HCT116 (cell line): ENCODE results near the gene ALDH2. TPM values are rescaled to one million over a fixed set of nuclear protein-coding genes. Genes with fewer than 3 reads are reported as not detected.

Experiments used
- ATAC-seq: fragments of 200-7000 bp; cut with Tn5 transposase; 2 replicates; pipeline ENCODE4 v1.9.1; 2020; ENCODE audit warnings: mild to moderate bottlenecking, moderate library complexity
- BruUV-seq: library from RNA; stranded (reverse); fragments of 400-500 nt; replicated peaks from 2 replicates; lab custom pipeline; 2021; lab: Mats Ljungman, UMichigan
- CTCF ChIA-PET: fragments of 300-600 bp; sonication (Branson Sonifier 250); formaldehyde crosslinking; loops from one replicate; lab custom pipeline; 2021; ENCODE audit warnings: antibody characterized with exemption; lab: Charles Lee
- POLR2A ChIA-PET: fragments of 300-600, 350-600 bp; sonication (Branson Sonifier 250); formaldehyde crosslinking; loops from one replicate; lab custom pipeline; 2021; ENCODE audit warnings: antibody characterized with exemption; lab: Charles Lee
- RAD21 ChIA-PET, 2 experiments: fragments of 300-600 bp; sonication (Branson Sonifier 250); formaldehyde crosslinking; loops; one replicate each; lab custom pipeline; 2023; ENCODE audit warnings: low total read pairs in 2 of 2; ENCODE audit not compliant: uncharacterized antibody in 2 of 2, unreplicated experiment in 2 of 2, low non-redundant PET in 1 of 2; lab: Charles Lee
- DNase-seq: peaks from one replicate; pipeline ENCODE4 v3.0.0-alpha.2; 2010; ENCODE audit warnings: low read depth, low spot score
- H2AFZ ChIP-seq: fragments of 200-600 bp; shearing (Covaris generic), sonication (generic); 2 replicates; pipeline ENCODE4 v1.6.1; 2017; ENCODE audit warnings: low read depth, mixed run types, mixed read lengths, antibody characterized with exemption, low read length; ENCODE audit not compliant: poor library complexity, severe bottlenecking
- H3K27ac ChIP-seq: 2 replicates; pipeline ENCODE4 v1.5.1; 2012; ENCODE audit warnings: low read depth, low read length
- H3K27me3 ChIP-seq: fragments of 200-600 bp; sonication (generic); 2 replicates; pipeline ENCODE4 v1.6.1; 2016; ENCODE audit warnings: mixed run types, low read length, mixed read lengths; ENCODE audit not compliant: insufficient read depth
- H3K36me3 ChIP-seq, 2 experiments: fragments of 200-500 bp in 1 of 2; fragments of 200-600 bp in 1 of 2; sonication (Bioruptor generic) in 1 of 2; sonication (generic) in 1 of 2; 2 replicates each; pipeline versions ENCODE4 v1.5.1 to v1.6.1; 2014 to 2016; ENCODE audit warnings: low read length in 2 of 2, inconsistent platforms in 1 of 2, mixed read lengths in 1 of 2, mixed run types in 1 of 2; ENCODE audit not compliant: insufficient read depth in 2 of 2, control insufficient read depth in 1 of 2
- H3K4me1 ChIP-seq, 2 experiments: fragments of 200-600 bp in 1 of 2; sonication (generic) in 1 of 2; 2 replicates each; pipeline versions ENCODE4 v1.5.1 to v1.6.1; 2012 to 2017; ENCODE audit warnings: low read length in 2 of 2, inconsistent platforms in 1 of 2, mild to moderate bottlenecking in 1 of 2, mixed read lengths in 1 of 2, mixed run types in 1 of 2, moderate library complexity in 1 of 2; ENCODE audit not compliant: insufficient read depth in 2 of 2, control insufficient read depth in 1 of 2
- H3K4me2 ChIP-seq: fragments of 200-600 bp; sonication (generic); 2 replicates; pipeline ENCODE4 v1.6.1; 2017; ENCODE audit warnings: mixed run types, low read length, mixed read lengths
- H3K4me3 ChIP-seq, 2 experiments: fragments of 200-600 bp in 1 of 2; sonication (generic) in 1 of 2; replicated peaks in 1 of 2; 2 replicates each; pipeline ENCODE4 v1.5.1; 2011 to 2016; ENCODE audit warnings: low read length in 2 of 2, control low read depth in 1 of 2, low read depth in 1 of 2, mild to moderate bottlenecking in 1 of 2, mixed read lengths in 1 of 2, mixed run types in 1 of 2
- H3K79me2 ChIP-seq: fragments of 200-600 bp; sonication (generic); 2 replicates; pipeline ENCODE4 v1.6.1; 2017; ENCODE audit warnings: mild to moderate bottlenecking, mixed run types, low read length, moderate library complexity, mixed read lengths; ENCODE audit not compliant: insufficient read depth
- H3K9ac ChIP-seq: fragments of 200-600 bp; sonication (generic); 2 replicates; pipeline ENCODE4 v1.6.1; 2016; ENCODE audit warnings: low read length, mixed read lengths
- H3K9me2 ChIP-seq: fragments of 200-600 bp; sonication (generic), shearing (Covaris generic); 2 replicates; pipeline ENCODE4 v1.6.1; 2017; ENCODE audit warnings: mixed run types, mild to moderate bottlenecking, moderate library complexity; ENCODE audit not compliant: insufficient read depth
- H3K9me3 ChIP-seq, 2 experiments: fragments of 200-500 bp in 1 of 2; fragments of 200-600 bp in 1 of 2; sonication (Bioruptor generic) in 1 of 2; sonication (generic) in 1 of 2; 2 replicates each; pipeline ENCODE4 v1.6.1; 2014 to 2017; ENCODE audit warnings: low read length in 2 of 2, mixed read lengths in 2 of 2, inconsistent platforms in 1 of 2, low read depth in 1 of 2, mild to moderate bottlenecking in 1 of 2, mixed run types in 1 of 2, moderate library complexity in 1 of 2; ENCODE audit not compliant: control insufficient read depth in 1 of 2, insufficient read depth in 1 of 2
- H4K20me1 ChIP-seq: fragments of 200-600 bp; sonication (generic), shearing (Covaris generic); 2 replicates; pipeline ENCODE4 v1.6.1; 2017; ENCODE audit warnings: mixed run types, mild to moderate bottlenecking, moderate library complexity; ENCODE audit not compliant: insufficient read depth
- CTCF ChIP-seq, 3 experiments: fragments of 200-600 bp in 1 of 3; sonication (generic) in 1 of 3; IDR thresholded peaks in 2 of 3; conservative IDR thresholded peaks in 1 of 3; 2 replicates each; pipeline ENCODE4 v1.5.1; 2012 to 2017; ENCODE audit warnings: low read depth in 2 of 3, low read length in 2 of 3, antibody characterized with exemption in 1 of 3, borderline replicate concordance in 1 of 3, control low read depth in 1 of 3, mild to moderate bottlenecking in 1 of 3, mixed read lengths in 1 of 3, mixed run types in 1 of 3, moderate library complexity in 1 of 3; ENCODE audit not compliant: insufficient read depth in 1 of 3
- EZH2phosphoT487 ChIP-seq: fragments of 200-600 bp; IDR thresholded peaks from 2 replicates; pipeline ENCODE4 v1.6.1; 2018; ENCODE audit warnings: antibody characterized with exemption, borderline replicate concordance
- FOSL1 ChIP-seq: IDR thresholded peaks from 2 replicates; pipeline ENCODE4 v1.6.1; 2012; ENCODE audit warnings: low read depth
- MAX ChIP-seq: IDR thresholded peaks from 2 replicates; pipeline ENCODE4 v1.6.1; 2012
- POLR2AphosphoS5 ChIP-seq: IDR thresholded peaks from 2 replicates; pipeline ENCODE4 v1.6.1; 2011; ENCODE audit warnings: mild to moderate bottlenecking, low read depth, low read length, moderate library complexity
- RAD21 ChIP-seq: IDR thresholded peaks from 2 replicates; pipeline ENCODE4 v1.6.1; 2012; ENCODE audit warnings: low read depth, mild to moderate bottlenecking
- TCF7L2 ChIP-seq: IDR thresholded peaks from 2 replicates; pipeline ENCODE4 v1.7.0; 2011; ENCODE audit warnings: borderline replicate concordance, inconsistent platforms; ENCODE audit not compliant: insufficient read depth, insufficient read length; ENCODE audit errors: extremely low read depth
- YY1 ChIP-seq: IDR thresholded peaks from 2 replicates; pipeline ENCODE4 v1.6.1; 2011; ENCODE audit warnings: low read length, low read depth, moderate library complexity, mild to moderate bottlenecking; ENCODE audit not compliant: insufficient replicate concordance; ENCODE audit errors: extremely low read depth
- ZBTB33 ChIP-seq: IDR thresholded peaks from 2 replicates; pipeline ENCODE4 v1.6.1; 2011; ENCODE audit warnings: mild to moderate bottlenecking, low read length, moderate library complexity; ENCODE audit not compliant: insufficient replicate concordance; ENCODE audit errors: extremely low read depth
- intact Hi-C: fragments of 100-400 bp; cut with micrococcal nuclease; formaldehyde crosslinking; loops from 2 replicates; pipeline ENCODE4 v1.10.0; 2022
- total RNA-seq: library from RNA; stranded (reverse); gene quantifications from one replicate; pipeline ENCODE4 v1.2.1, GENCODE V29; 2021; ENCODE audit not compliant: unreplicated experiment

Gene ALDH2
- total RNA-seq, 1 experiment from 2014 or later, result 32.9 TPM

GRCh38 chr12:111768159-111768895 lies 1.6 kb downstream of the ALDH2 start:
- BruUV-seq, result no TSS peak
- POLR2A ChIA-PET, result no interaction called here
- ATAC-seq (no peak), DNase-seq (no peak)
- Histone ChIP-seq H3K36me3 (no peaks in the 10 kb centered on the region), H3K9ac (no peak overlapping the region), H3K9me2 (no peaks in the 10 kb centered on the region), H3K4me3 (no peak overlapping the region), H4K20me1 (no peaks in the 10 kb centered on the region), H3K27ac (no peak overlapping the region), H2AFZ (no peak overlapping the region), H3K9me3 (no peaks in the 10 kb centered on the region), H3K27me3 (no peaks in the 10 kb centered on the region), H3K4me2 (peak overlapping the region; percentile 98), H3K79me2 (no peaks in the 10 kb centered on the region), H3K4me1 (peaks cover 9 to 19% of the 10 kb centered on the region in 2 experiments)
- no peak for TF ChIP-seq ZBTB33
- no peak for TF ChIP-seq FOSL1
- no peak for TF ChIP-seq POLR2AphosphoS5
- no peak for TF ChIP-seq CTCF (IDR thresholded peaks at IDR 0.05 in 2 of 3, conservative IDR thresholded peaks at IDR 0.05 in 1 of 3; ENCODE audit: borderline replicate concordance in 1 of 3, insufficient read depth in 1 of 3, low read depth in 2 of 3, low read length in 2 of 3)
- no peak for TF ChIP-seq YY1
- no peak for TF ChIP-seq EZH2phosphoT487
- TF ChIP-seq TCF7L2, result no peak
- no peak for TF ChIP-seq RAD21
- TF ChIP-seq MAX, result no peak
- CTCF ChIA-PET, result no interaction called here
- intact Hi-C loops, result no loop called here
- RAD21 ChIA-PET, result no interaction called here
